Measurements from ENCODE around the gene LRRC37A3.
"Not testable (repeated sequence)": the region's sequence is repeated elsewhere in the genome, so short reads cannot be mapped to it uniquely, and the experiment has no call there.

LRRC37A3 gene

GRCh38 chr17:64829824-64830630 is 89.3 kb downstream of the LRRC37A3 start:
- not testable (repeated sequence) for FAIRE-seq

GRCh38 chr17:64829068-64829467 is 90.2 kb downstream of the LRRC37A3 start:
- not testable (repeated sequence) for FAIRE-seq

GRCh38 chr17:64818904-64819303 is 100.4 kb downstream of the LRRC37A3 start:
- FAIRE-seq = not testable (repeated sequence)

GRCh38 chr17:64815833-64816198 is 103.5 kb downstream of the LRRC37A3 start:
- not testable (repeated sequence) for FAIRE-seq

- FAIRE-seq = not testable (repeated sequence)
Measured at GRCh38 chr17:64814993-64815832, 104.1 kb downstream of the LRRC37A3 start.

- not testable (repeated sequence) for FAIRE-seq
Measured at GRCh38 chr17:64808178-64808977, 110.9 kb downstream of the LRRC37A3 start.

Data from colon (tissue), 2 donors.